ENCODE results near the gene COL4A1. TPM values are rescaled to one million over a fixed set of nuclear protein-coding genes. Genes with fewer than 3 reads are reported as not detected.

Gene COL4A1
- total RNA-seq, 1 experiment from 2014 or later, result 4.8 TPM

GRCh38 chr13:110216006-110216397 lies 91.0 kb downstream of the COL4A1 start:
- H3K9me3 Mint-ChIP-seq (ENCODE audit: unreplicated experiment), result peaks cover 7% of the 10 kb centered on the region
- DNase-seq, result no peak
- Histone ChIP-seq H3K36me3 (ENCODE audit: control insufficient read depth, insufficient read depth, low read length) (no peaks in the 10 kb centered on the region), H3K27me3 (replicated peaks; ENCODE audit: control insufficient read depth, insufficient read depth, low read length) (no peaks in the 10 kb centered on the region), H3K4me1 (no peaks in the 10 kb centered on the region), H3K4me3 (ENCODE audit: low read depth, low read length) (no peak overlapping the region), H3K9me3 (no peaks in the 10 kb centered on the region)
- H3K27me3 Mint-ChIP-seq (ENCODE audit: insufficient read depth, unreplicated experiment), result no peaks in the 10 kb centered on the region
- H3K27ac Mint-ChIP-seq (ENCODE audit: unreplicated experiment), result no peak overlapping the region
- BruUV-seq (replicated peaks), result no TSS peak
- no peaks in the 10 kb centered on the region for H3K36me3 Mint-ChIP-seq (ENCODE audit: insufficient read depth, unreplicated experiment)
- peaks cover 13% of the 10 kb centered on the region for H3K4me1 Mint-ChIP-seq (ENCODE audit: low read depth, unreplicated experiment)
- intact Hi-C loops (cut with micrococcal nuclease; ENCODE audit: unreplicated experiment), result no loop called here
- ChIA-PET CTCF (no interaction called here), POLR2A (no interaction called here)
- H3K4me3 Mint-ChIP-seq (ENCODE audit: unreplicated experiment), result no peak overlapping the region
- TF ChIP-seq CTCF (IDR thresholded peaks at IDR 0.05; ENCODE audit: insufficient read depth in 1 of 2, low read depth in 1 of 2, low read length in 1 of 2, severe bottlenecking in 1 of 2, unreplicated experiment in 1 of 2), result no peak

- H3K4me1 Mint-ChIP-seq (ENCODE audit: low read depth, unreplicated experiment), result peaks cover 13% of the 10 kb centered on the region
- ChIA-PET POLR2A (no interaction called here), CTCF (no interaction called here)
- H3K36me3 Mint-ChIP-seq (ENCODE audit: insufficient read depth, unreplicated experiment), result no peaks in the 10 kb centered on the region
- Histone ChIP-seq H3K9me3 (no peaks in the 10 kb centered on the region), H3K4me3 (ENCODE audit: low read depth, low read length) (no peak overlapping the region), H3K36me3 (ENCODE audit: control insufficient read depth, insufficient read depth, low read length) (no peaks in the 10 kb centered on the region), H3K27me3 (replicated peaks; ENCODE audit: control insufficient read depth, insufficient read depth, low read length) (no peaks in the 10 kb centered on the region), H3K4me1 (no peaks in the 10 kb centered on the region)
- DNase-seq, result no peak
- peaks cover 7% of the 10 kb centered on the region for H3K9me3 Mint-ChIP-seq (ENCODE audit: unreplicated experiment)
- H3K27ac Mint-ChIP-seq (ENCODE audit: unreplicated experiment), result no peak overlapping the region
- intact Hi-C loops (cut with micrococcal nuclease; ENCODE audit: unreplicated experiment), result no loop called here
- no peaks in the 10 kb centered on the region for H3K27me3 Mint-ChIP-seq (ENCODE audit: insufficient read depth, unreplicated experiment)
- H3K4me3 Mint-ChIP-seq (ENCODE audit: unreplicated experiment), result no peak overlapping the region
- BruUV-seq (replicated peaks), result no TSS peak
- TF ChIP-seq CTCF (IDR thresholded peaks at IDR 0.05; ENCODE audit: insufficient read depth in 1 of 2, low read depth in 1 of 2, low read length in 1 of 2, severe bottlenecking in 1 of 2, unreplicated experiment in 1 of 2), result no peak
Observed at GRCh38 chr13:110215606-110216005, 91.4 kb downstream of the COL4A1 start.

GRCh38 chr13:110214637-110215036 lies 92.3 kb downstream of the COL4A1 start:
- Mint-ChIP-seq H3K4me1 (ENCODE audit: low read depth, unreplicated experiment) (peaks cover 13% of the 10 kb centered on the region), H3K9me3 (ENCODE audit: unreplicated experiment) (peaks cover 7% of the 10 kb centered on the region), H3K36me3 (ENCODE audit: insufficient read depth, unreplicated experiment) (no peaks in the 10 kb centered on the region), H3K4me3 (ENCODE audit: unreplicated experiment) (no peak overlapping the region), H3K27ac (ENCODE audit: unreplicated experiment) (no peak overlapping the region), H3K27me3 (ENCODE audit: insufficient read depth, unreplicated experiment) (no peaks in the 10 kb centered on the region)
- ChIA-PET CTCF (no interaction called here), POLR2A (no interaction called here)
- Histone ChIP-seq H3K36me3 (ENCODE audit: control insufficient read depth, insufficient read depth, low read length) (no peaks in the 10 kb centered on the region), H3K4me1 (no peaks in the 10 kb centered on the region), H3K9me3 (no peaks in the 10 kb centered on the region), H3K27me3 (replicated peaks; ENCODE audit: control insufficient read depth, insufficient read depth, low read length) (no peaks in the 10 kb centered on the region), H3K4me3 (ENCODE audit: low read depth, low read length) (no peak overlapping the region)
- BruUV-seq (replicated peaks), result no TSS peak
- TF ChIP-seq CTCF (IDR thresholded peaks at IDR 0.05; ENCODE audit: insufficient read depth in 1 of 2, low read depth in 1 of 2, low read length in 1 of 2, severe bottlenecking in 1 of 2, unreplicated experiment in 1 of 2), result no peak
- intact Hi-C loops (cut with micrococcal nuclease; ENCODE audit: unreplicated experiment), result no loop called here
- DNase-seq, result no peak
